Activated CD4-positive, CD25-positive, alpha-beta regulatory T cell treated with anti-CD3 and anti-CD28 coated beads, Interleukin-2, amount 50 U/mL, for 16 hours (primary cell): ENCODE data around the gene XXYLT1.
"Not testable (repeated sequence)": the region's sequence is repeated elsewhere in the genome, so short reads cannot be mapped to it uniquely, and the experiment has no call there.

Experiments
- DNase-seq: peaks from one replicate; pipeline ENCODE4 v3.0.0-alpha.2; 2020; ENCODE audit warnings: low read depth, low spot score

XXYLT1 gene

GRCh38 chr3:195226900-195227447 is 44.0 kb downstream of the XXYLT1 start:
- DNase-seq = no peak

- DNase-seq = no peak
These were observed 44.5 kb downstream of the XXYLT1 start for GRCh38 chr3:195226445-195226844.

GRCh38 chr3:195224980-195225580 is 45.9 kb downstream of the XXYLT1 start:
- DNase-seq = no peak

GRCh38 chr3:195224156-195224979 is 46.6 kb downstream of the XXYLT1 start:
- no peak for DNase-seq

GRCh38 chr3:195221876-195222617 is 48.9 kb downstream of the XXYLT1 start:
- no peak for DNase-seq

GRCh38 chr3:195221015-195221853 is 49.7 kb downstream of the XXYLT1 start:
- DNase-seq = no peak

- no peak for DNase-seq
These were observed 51.4 kb downstream of the XXYLT1 start for GRCh38 chr3:195219351-195220230.

GRCh38 chr3:195218331-195218730 is 52.6 kb downstream of the XXYLT1 start:
- not testable (repeated sequence) for DNase-seq

- not testable (repeated sequence) for DNase-seq
These were observed 55.4 kb downstream of the XXYLT1 start for GRCh38 chr3:195215576-195215975.

GRCh38 chr3:195214381-195214780 is 56.6 kb downstream of the XXYLT1 start:
- DNase-seq = no peak

GRCh38 chr3:195213639-195214315 is 57.2 kb downstream of the XXYLT1 start:
- DNase-seq = no peak

GRCh38 chr3:195212749-195213375 is 58.1 kb downstream of the XXYLT1 start:
- no peak for DNase-seq

GRCh38 chr3:195212033-195212748 is 58.8 kb downstream of the XXYLT1 start:
- DNase-seq = no peak

- no peak for DNase-seq
These were observed 60.5 kb downstream of the XXYLT1 start for GRCh38 chr3:195210266-195210973.

GRCh38 chr3:195209847-195210265 is 61.1 kb downstream of the XXYLT1 start:
- DNase-seq = no peak

- DNase-seq = no peak
These were observed 61.7 kb downstream of the XXYLT1 start for GRCh38 chr3:195209083-195209846.

- no peak for DNase-seq
These were observed 62.3 kb downstream of the XXYLT1 start for GRCh38 chr3:195208631-195209030.
